IPS-NIHi7 (cell line): ENCODE results near the gene PSMC5.
"Not testable (repeated sequence)": the region's sequence is repeated elsewhere in the genome, so short reads cannot be mapped to it uniquely, and the experiment has no call there.

Experiments used
- DNase-seq: peaks from one replicate; pipeline ENCODE4 v3.0.0; 2012; ENCODE audit warnings: mixed read lengths; ENCODE audit errors: extremely low spot score

PSMC5 gene

DNA sequence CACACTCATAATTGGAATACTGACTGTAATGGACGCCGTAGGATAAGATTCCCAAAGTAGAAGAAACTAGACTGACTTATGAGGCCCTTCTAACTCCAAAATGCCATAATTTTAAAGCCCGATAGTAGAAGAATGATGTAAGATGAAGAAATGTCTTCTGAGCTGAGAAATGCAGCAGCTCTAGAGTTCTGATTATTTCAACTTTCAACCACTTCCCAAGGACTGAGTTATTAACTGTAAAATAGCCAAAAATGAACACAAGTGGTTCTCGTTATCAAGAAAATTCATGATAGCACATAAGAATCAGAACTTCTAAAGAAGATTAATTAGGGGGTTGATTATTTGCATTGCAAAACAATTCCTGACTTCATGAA lies 43.0 kb downstream of the PSMC5 start:
- not testable (repeated sequence) for DNase-seq

DNA sequence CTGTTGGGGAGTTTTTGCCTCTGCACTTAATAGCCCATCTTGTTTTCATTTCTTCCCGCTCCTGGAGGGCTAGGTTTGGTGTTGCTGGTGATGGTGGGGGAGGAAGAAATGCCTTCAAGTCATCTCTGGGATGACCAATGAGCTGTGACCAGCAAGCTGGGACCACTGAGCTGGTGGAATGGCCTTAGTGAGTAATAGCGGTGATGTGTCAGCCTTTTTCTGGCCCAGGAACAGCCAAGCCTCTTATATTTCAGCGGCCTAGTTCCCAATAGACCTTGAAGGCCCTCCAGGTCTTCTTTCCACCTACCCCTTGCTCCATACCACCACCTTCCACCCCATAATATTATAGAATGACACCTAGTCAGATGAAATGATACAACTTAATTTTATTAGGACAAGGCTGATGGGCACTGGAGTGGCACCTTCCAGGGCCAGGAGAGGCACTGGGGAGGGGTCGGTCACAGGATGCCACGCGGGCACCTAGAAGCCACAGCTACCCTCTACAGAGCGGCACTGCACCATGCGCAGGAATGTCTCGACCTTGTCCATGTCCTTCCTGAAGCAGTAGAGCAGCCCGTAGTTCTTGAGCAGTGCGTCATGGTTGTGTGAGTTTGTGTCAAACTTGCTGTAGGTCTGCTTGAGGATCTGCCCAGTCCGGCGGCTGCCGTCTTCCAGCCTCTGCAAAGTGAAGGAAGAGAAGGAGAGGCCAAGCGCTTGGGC lies 44.6 kb downstream of the PSMC5 start:
- not testable (repeated sequence) for DNase-seq

DNA sequence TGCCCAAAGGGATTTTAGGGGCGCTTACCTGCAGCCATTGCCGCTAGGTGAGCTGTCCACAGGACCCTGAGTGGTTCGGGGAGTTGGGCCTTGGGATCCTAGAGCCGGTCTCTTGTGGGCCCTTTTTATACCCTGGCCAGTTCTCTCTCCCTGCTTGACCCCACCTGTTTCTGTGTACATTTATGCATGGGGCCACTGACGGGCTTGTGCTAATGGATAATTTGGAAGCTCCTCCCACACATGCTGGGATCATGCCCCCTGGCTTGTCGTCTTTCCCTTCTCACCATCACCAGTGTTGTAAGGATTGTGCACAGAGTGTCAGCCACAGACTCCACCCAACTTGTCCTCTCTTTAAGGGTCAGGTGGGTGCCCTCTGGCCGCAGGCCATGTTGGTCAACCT lies 46.3 kb downstream of the PSMC5 start, which contains the start of gene CSH2:
Gene CSH2, minus strand, starts transcription at position 101 of the 400 bp plus-strand sequence. Its CDS starts 63 bp downstream, at position 38.
- DNase-seq: not testable (repeated sequence)

DNA sequence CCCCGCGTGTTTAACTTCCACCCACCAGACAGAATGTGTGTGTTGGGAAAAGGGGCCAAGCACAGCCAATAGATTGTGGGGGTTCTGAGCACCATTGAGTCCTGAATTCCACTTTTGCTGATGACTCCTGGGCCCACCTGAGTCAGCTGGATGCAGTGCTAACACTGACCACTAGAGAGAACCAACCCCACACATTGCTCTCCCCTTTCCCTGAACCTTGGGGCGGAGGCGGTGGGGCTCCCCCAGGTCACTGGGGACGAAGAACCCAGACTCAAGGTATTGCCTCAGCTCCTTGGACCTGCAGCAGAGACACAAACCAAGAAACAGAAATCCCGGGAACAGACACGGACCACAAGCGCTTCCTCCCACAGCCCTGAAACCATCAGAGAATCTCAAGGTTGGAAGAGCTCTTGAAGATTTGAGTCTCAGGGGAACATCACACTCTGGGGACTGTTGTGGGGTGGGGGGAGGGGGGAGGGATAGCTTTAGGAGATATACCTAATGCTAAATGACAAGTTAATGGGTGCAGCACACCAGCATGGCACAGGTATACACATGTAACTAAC lies 46.9 kb downstream of the PSMC5 start:
- not testable (repeated sequence) for DNase-seq

DNA sequence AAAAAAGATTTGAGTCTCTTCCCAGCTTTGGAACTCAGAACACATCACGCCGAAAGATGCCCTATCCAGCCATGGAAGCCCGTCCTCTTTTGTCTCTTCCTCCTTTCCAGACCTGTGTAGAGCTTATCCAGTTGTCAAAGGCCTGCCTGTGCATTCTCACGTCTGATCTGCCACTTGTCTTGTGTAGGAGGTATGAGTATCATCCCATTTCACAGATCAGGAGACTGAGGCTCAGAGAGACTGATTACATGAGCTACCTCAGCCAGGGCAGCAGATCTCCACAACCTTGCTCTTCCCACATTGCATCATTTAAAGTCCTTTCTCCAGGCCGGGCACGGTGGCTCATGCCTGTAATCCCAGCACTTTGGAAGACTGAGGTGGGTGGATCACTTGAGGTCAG lies 47.5 kb downstream of the PSMC5 start:
- not testable (repeated sequence) for DNase-seq

DNA sequence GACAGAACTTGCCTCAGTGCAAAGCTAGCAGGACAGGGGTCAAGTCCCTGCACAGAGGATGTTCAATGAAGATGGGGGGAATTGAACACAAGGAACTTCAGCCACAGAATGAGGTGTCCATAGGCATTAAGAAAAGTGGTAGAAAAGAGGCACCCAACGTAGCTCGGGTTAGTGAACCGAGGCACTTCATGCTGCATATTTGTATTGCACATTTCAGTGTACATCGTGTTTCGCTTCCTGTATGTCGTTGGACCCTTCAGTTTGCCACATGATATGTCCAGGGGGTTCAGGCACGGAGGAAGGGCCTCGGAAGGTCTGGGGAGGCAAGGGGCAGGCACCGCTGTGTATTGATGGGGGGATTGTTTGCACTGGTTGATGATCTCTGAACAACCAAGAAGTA lies 51.2 kb downstream of the PSMC5 start:
- DNase-seq: not testable (repeated sequence)

DNA sequence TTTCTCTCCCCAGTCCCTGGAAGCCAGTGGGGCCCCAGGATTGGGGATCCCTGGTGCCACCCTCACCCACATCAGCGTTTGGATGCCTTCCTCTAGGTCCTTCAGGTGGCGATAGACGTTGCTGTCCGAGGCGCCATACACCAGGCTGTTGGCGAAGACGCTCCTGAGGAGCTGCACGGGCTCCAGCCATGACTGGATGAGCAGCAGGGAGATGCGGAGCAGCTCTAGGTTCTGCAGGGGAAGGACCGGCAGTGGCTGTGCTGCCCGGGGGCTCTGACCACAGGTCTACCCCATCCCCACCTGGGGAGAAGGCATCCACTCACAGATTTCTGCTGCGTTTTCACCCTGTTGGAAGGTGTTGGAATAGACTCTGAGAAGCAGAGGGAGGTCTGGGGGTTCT lies 53.5 kb downstream of the PSMC5 start:
- no peak for DNase-seq

DNA sequence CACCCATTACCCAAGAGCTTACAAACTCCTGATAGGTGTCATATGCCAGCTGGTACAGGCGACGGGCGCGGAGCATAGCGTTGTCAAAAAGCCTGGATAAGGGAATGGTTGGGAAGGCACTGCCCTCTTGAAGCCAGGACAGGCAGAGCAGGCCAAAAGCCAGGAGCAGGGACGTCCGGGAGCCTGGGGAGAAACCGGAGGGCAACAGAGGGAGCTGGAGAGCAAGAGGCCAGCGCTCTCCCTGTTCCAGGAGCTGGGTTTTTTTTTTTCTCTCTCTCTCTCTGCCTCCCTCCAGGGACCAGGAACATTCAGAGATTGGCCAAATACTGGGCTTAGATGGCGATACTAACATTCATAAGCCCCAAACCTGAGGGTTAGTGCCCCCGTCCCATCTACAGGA lies 54.1 kb downstream of the PSMC5 start:
- peak; percentile 74 for DNase-seq
